Stimulated activated CD8-positive, alpha-beta memory T cell treated with anti-CD3 and anti-CD28 coated beads, Interleukin-15, amount 100 ng/mL, for 1 hour (primary cell): ENCODE results near the gene SDK2.
"Not testable (repeated sequence)": the region's sequence is repeated elsewhere in the genome, so short reads cannot be mapped to it uniquely, and the experiment has no call there.

Experiments
- DNase-seq: peaks from one replicate; pipeline ENCODE4 v3.0.0-alpha.2; 2020; ENCODE audit warnings: low read depth

Gene SDK2

DNA sequence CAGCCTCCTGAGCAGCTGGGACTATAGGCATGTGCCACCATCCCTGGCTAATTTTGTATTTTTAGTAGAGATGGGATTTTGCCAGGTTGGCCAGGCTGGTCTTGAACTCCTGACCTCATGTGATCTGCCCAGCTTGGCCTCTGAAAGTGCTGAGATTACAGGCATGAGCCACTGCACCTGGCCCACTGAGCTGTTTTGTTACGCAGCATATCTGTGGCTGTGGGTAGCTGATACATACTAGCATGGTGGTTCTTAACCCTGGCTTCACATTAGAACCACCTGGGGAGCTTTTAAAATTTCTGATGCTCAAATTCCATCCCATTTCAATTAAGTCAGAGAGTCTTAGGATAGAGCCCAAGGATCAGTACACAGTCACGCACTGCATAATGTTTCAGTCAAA lies 190.8 kb downstream of the SDK2 start:
- DNase-seq: not testable (repeated sequence)

DNA sequence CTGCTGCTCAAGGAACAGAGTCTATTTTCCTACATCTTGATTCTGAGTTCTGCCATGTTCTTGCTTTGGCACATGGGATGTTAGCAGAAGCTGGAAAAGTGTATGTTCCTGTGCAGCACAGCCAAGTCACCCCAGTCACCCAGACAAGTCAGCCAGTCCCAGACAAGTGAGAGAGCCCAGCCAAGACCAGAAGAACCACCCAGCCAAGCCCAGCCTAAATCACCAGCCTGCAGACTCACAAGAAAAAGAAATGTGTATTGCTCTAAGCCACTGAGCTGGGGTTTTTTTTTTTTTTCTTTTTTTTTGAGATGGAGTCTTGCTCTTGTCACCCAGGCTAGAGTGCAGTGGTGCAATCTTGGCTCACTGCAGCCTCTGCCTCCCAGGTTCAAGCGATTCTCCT lies 191.2 kb downstream of the SDK2 start:
- DNase-seq: no peak

DNA sequence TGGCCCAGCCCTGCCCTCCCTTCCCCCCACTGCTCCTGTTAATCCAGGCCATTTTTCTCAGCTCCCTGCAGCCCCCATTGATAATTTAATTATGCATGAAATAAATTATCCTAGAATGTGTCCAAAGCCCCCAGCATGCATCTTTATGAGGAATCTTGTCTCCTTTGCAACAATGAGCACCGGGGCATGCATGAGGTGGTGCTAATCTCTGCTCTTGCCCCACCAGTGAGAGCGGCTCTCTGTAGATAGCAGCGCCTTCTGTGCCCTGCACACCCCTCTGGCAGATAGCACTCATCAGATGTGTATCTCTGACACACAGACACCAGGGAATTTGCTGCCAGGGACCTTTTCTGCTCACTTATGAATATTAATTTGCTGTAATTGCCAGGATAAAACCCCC lies 192.2 kb downstream of the SDK2 start:
- no peak for DNase-seq

DNA sequence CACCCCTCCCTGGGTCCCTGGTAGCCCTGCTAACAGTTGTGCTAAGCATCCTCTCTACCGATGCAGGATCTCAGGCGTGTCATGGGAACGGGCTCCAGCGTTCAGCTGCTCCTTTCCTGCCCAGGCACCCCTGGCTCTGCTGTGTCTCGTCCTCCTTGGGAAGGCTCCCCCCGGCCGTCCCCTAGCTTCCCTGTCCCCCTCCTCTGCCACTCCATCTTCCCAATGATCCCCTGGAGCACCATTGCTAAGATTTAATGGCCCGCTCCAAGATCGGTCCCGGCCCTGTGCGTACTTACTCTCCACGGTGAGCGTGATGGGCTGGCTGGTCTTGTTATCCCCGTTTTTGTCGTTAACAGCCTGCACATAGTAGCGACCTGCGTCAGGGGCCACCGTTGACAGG lies 196.9 kb downstream of the SDK2 start:
- DNase-seq: no peak

DNA sequence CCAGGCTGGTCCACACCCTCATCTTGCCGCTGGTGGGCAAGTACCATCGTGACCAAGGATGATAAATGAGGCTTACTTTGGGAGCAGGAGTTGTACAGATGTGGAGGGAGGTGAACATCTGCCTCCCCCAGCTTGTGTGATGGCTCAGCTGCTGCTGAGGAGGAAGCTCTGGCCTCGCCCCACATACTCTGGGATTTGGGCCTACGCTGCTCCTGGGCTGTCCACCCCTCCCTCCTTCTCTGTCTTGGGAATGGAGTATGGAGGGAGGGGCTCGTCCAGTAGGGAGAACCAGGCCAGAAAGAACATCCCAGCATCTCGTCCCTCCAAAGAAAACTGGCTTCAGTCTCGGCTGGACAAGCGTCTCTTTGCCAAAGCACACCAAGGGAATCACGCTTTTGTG lies 197.6 kb downstream of the SDK2 start:
- DNase-seq: no peak

DNA sequence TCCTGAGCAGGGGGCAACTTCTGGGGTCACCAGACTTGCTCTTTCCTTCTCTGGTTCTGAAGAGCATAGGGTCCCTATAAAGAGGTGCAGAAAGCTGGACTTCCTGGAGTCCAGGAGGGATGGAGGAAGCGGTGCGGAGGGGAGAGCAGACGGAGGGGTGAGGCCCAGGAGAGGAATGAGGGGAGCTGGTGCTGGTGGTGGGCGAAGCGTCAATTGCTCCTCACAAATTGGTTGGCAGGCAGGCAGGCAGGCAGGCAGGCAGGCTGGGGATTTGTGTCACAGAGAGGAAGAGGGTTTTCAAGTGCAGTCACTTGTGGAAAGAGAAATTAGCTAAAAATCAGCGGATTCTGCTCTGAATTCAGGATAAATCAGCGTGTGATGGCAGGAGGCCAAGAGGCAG lies 198.8 kb downstream of the SDK2 start:
- no peak for DNase-seq

DNA sequence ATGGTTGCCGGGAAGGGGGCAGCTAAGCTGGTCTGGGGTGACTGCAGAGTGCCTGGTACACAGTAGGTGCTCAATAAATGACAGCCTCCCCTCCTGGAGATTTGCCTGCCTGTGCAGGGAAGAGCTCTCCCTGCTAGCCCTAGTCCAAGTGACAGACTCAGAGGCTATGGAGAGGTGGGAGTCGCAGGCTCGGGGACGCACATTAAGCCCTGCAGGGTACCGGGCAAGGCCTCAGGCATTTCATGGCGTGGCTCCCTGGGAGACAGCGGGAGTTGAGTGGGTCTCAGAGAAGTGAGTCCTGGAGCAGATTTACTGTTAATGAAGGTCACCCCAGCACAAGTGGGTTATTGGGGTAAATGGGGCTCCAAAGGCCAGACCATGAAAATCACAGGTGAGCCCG lies 200.2 kb downstream of the SDK2 start:
- DNase-seq: no peak

DNA sequence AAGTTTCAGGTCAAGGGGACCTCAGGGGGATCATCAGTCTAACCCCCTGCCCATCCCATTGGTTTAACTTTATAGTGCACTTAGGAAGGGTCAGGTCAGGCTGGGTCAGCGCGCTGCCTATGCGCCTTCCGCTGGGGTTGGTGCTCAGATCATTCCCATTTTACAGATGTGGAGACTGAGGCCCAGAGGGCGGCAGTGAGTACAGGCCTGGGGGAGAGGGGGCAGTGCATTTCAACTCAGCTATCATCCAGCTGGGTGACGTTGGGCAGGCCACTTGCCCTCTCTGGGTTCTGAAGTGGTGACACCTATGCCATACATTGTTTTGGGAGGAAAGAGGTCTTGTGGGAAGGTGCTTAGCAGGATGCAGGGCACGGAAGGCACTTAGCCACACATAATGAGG lies 204.6 kb downstream of the SDK2 start:
- no peak for DNase-seq

DNA sequence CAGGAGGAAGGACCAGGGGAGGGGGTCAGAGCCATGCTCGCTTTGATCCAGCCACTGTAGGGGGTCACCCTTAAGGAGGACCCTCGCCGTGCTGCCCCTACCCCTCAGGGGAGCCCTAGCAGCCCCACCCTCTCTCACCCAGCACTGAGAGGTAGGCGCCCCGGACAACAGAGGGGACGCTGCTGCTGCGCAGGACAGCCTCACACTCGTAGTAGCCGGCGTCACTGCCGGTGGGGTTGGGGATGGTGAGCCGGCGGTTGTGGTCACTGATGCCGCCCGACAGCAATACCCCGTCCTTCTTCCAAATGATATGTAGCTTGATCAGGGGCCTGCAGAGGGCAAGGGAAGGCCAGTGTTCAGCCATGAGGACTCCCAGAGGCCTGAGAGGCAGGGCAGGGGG lies 206.4 kb downstream of the SDK2 start:
- no peak for DNase-seq

DNA sequence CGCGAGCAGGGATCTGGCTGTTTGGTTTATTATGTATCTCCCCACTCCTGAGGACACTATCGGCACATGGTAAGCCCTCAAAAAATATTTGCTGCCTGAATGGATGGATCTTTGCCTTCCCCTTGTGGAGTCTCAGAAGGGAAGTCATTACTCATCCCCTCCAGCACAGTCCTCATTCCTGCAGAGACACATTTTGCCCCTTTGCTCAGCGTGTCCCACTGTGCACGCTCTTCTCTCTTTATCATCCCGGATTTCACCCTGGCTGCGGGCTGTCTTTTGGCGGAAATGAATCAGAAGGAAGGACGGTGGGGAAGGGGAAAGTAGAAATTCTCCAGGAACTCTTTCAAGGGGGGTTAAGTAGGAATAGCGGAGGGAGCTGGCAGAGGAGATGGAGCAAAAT lies 207.3 kb downstream of the SDK2 start:
- no peak for DNase-seq

DNA sequence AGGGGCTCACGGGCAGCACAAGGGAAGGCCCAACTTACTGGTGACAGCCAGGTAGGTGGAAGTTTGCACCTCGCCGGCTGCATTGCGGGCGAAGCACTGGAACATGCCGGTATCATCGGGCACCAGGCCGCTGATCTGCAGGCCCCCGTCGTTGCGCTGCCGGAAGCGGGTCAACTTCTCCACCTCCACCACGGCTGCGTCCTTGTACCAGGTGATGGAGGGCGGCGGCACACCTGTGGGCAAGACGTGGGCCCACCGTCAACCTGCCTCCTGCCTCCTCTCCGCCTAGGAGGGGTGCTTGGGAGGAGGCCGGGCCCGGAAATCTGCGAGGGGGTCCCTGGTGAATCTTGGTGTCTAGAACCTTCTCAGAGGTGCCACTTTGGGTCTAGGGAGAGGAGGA lies 208.8 kb downstream of the SDK2 start:
- no peak for DNase-seq

DNA sequence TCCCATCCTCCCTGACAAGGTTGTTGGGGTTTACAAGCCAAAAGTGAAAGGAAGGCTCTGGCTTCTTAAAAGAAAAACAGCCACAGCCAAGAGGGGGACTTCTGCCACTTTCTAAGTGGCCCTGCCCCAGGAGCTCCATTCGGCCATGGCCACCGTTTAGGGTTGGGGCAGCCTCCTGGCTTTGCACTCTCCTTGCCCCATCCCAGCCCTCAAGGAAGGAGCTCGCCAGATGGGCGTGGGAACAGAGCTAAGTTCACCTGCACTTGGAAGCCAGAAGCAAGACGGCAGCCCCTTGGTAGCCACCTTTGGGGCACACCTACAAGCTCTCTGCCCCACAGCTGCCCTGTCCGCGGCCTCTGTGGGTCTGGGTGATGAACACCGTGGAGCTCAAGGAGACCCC lies 210.1 kb downstream of the SDK2 start:
- no peak for DNase-seq

DNA sequence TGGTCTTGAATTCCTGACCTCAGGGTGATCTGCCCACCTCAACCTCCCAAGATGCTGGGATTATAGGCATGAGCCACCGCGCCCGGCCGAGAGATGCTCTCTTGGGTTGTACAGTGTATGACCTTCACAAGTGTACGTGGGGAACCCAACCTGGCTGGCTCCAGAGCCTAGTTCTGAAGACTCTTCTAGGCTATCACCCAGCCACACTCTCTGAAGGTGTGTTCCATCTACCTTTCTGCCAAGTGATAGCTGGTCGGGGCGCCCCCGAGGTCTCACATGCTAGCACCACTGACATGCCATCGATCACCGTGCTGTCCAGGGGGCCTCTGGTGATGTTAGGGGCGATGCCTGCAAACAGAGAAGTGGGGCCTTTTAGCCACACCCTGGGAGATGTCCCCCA lies 210.7 kb downstream of the SDK2 start:
- DNase-seq: no peak

DNA sequence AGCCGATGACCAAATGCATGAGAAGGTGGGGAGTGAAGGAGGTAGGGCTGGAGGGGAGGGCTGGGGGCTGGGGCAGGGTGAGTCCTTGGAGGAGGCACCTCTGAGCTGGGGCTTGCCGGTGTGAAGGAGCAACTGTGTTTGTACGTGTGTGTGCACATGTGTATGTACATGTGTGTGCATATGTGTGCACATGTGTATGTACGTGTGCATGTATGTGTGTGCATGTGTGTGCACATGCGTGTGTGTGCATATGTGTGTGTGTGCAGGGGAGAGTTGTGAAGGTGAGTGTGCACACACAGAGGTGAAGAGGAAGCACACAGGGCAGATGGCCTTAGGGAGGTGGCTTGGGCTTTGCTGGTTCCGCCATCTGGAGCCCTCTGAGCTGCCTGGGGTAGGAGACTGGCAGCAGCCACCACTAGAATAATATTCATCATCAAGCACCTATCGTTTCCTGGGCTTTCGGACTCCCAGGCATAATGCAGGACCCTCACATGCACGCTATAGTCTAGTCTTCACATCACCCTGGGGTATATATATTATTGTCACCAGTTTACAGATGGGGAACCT lies 211.5 kb downstream of the SDK2 start:
- no peak for DNase-seq

DNA sequence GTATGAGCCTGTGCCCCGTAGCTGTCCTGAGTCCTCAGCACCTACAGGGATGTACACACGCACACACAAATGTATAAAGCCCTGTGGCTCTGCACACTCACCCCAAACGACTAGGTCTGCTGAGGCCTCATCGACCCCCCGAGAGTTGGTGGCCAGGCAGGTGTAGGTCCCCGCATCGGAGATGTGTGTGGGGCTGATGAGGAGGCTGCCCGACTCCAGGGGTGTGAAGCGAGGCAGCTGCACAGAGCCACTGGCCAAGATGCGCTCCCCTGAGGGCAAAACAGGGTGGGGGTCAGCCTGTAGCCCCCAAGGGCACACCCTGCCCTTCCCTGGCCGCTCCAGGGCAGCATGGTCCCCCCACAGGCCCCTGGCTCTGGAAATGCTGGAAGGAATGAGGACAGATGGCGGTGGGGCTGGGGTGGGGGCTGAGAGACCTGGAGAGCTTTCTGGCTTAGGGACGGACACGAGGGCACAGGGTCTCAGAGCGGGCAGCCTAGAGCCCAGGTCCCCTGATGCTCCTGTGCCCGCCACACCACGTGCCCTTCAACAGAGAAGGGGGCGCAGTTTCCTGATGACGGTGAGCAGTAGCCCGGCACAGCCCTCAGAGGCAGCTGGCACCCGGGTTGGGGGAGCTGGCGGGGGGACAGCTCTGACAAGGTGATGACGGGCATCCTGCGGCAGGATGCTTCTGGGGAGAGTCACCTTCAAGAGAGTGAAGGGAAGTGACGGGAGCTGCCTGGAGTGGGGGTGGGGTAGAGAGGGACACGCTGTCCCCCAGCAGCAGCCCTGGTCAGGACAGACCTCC lies 212.6 kb downstream of the SDK2 start:
- DNase-seq: no peak

DNA sequence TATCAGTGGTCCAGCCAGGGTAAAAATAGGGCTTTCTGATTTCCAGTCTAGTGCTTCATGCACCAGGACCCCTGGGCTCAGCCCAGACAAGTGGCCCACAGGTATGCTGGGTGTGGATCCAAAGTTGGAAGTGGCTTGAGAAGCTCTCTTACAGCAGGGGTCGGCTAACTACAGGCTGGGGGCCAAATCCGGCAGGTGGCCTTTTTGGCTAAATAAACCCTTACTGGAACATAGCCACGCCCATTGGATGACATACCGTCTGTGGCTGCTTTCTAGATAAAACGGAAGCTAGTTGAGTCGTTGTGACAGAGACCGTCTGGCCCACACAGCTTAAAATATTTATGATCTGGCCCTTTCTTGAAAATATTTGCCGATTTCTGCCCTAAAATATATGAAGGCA lies 213.4 kb downstream of the SDK2 start:
- DNase-seq: no peak

DNA sequence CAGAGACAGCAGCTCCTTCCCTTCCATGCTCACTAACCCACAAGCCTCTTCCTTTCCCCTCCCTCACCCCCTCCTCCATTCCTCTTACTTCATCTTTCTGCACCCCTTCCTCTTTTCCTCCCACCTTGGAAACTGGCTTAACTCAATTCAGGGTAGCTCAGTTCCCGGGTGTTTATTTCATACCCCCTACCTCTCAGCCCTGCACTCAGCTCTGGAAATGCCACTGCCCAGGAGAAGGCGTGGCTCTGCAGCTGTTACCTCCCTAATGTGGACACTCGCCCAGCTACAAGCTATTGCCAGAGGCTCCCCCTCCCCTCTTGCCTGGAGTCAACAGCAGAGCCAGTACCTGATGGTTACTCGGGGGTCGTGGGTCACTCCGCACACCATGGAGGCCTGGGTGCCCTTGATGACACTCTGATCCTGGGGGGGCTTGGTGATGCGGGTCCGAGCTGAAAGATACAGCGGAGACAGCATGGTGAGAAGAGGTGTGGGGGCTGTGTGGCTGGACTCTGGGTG lies 214.0 kb downstream of the SDK2 start:
- no peak for DNase-seq

DNA sequence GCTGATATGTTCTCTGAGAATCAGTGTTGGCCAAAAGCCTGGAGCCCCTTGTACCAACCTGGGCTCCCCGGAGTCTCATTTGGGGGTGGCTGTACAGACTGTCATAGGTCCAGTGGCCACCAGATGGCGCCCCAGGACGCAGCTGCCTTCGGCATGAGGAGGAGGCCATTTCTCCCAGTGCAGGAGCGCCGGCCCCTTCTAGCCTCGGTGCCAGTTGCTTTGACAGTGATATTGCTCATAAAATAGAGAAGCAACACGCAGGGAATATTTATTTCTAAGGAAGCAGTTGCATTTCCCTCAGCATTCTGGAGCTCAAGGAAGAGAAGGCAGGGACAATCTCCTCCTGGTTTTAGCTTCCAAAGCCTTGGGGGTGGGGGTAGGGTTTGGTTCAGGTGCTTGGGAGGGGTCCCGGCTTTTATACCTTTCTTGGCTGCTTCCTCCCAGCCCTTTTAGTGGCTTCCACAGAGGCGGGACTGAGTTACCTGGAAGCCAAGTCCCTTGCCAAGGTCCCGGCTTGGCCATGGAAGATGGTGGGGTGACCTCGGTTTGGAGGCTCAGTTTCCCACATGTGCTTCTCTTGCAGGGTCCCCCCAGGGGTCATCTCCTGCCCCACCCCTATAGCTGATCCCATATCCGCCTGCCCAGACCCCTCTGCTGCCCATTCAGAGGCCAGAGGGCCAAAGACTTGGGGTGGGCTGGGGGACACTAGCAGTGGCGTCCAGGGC lies 214.6 kb downstream of the SDK2 start:
- DNase-seq: peak; percentile 84

DNA sequence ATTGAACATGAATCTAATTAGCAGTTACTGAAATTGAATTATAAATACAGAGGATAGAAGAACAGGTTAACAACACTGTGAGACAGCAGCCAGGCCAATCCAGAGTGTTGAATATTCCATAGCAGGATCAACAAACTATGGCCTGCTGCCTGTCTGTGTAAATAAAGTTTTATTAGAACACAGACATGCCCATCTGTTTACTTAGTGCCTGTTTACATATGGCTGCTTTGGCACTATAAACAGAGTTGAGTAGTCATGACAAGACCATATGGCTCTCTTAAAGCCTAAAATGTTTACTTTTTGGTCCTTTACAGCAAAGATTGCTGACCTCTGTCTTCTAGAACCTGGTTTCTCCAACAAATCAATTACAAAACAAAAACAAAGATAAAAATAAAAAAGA lies 217.0 kb downstream of the SDK2 start:
- no peak for DNase-seq

DNA sequence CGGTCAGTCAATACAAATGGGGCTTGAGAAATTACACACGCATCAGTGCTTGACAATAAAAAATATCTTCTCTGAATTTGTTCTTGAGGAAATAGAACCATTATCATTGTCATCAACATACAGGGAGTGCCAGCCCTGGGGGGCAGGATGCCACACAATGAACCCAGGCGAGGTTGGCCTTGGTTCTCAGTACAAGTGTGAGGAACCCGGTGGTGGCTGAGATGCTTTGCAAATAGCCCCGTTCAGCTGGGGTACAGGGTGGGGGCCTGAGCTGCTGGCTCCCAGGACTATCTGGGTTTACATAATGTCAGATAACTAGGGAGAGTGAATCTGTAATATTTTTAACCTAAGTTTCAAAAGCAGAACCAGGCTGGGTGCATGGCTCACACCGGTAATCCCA lies 219.7 kb downstream of the SDK2 start:
- DNase-seq: no peak

DNA sequence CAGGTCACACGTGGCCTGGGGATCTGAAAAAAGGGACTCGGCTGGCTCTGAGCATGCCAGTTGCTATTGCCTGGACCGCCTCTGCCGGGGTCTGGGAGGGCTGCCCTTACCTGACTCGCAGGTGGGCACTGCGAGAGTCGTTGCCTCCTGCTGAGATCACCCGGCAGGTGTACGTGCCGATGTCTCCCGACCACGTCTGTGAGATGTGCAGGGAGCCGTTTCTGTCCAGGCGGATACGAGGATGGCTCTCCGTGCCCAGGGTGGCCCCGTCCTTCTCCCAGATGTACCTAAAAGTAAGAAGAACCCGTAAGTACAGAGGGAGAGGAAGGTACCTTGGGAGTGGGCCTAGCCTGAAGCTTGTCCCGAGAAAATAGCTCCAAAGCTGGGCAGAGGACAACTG lies 220.4 kb downstream of the SDK2 start:
- no peak for DNase-seq

DNA sequence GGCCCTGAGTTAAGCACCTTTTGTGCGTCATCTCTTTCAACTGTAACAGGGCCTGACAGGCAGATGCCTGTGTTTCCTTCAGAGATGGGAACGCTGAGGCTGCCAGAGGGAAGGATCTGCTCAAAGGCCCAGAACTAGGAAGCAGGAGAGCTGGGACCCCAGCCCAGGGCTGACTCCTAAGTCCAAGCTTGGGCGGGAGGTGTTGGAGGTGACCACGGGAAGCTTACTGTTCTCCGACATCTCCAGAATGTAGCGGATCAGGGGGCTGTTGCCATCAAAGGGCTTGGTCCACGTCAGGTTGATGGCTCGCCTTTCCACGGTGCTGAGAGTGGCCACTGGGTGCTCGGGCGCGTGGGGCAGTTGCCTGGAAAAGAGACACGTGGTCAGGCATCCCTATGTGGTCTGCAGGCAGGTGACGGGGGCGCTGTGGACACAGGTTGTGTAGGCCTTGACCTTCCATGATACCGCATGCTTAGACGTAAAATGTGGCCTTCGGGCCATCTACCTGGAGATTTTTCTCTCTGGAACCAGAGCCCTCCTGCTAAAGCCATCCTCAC lies 221.0 kb downstream of the SDK2 start:
- no peak for DNase-seq

DNA sequence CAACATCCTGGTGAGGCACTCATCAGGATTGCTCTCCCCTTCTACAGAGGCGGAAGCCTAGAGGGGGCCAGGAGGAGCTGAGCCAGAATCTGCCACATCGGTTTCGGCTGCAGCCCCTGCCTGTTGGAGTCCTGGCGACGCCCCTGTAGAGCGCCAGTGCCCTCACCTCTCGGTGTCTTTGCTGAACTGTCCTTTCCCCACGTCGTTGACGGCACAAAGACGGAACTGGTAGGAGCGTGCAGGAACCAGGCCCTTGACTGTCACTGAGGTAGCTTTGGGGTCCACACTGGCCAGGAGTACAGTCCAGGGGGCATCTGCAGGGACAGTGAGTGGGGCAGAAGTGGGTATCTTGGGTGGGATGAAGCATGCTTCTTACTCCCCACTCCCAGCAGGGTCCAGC lies 222.1 kb downstream of the SDK2 start:
- DNase-seq: no peak
